Amniotic stem cell (primary cell): Measurements from ENCODE around the gene SLC18A2.
"Not testable (repeated sequence)": the region's sequence is repeated elsewhere in the genome, so short reads cannot be mapped to it uniquely, and the experiment has no call there.

Source experiments
- DNase-seq: peaks from one replicate; lab custom pipeline; 2025; lab: John Stamatoyannopoulos, UW

Gene SLC18A2

GRCh38 chr10:117240621-117241529, at the start of gene SLC18A2:
Gene SLC18A2 (plus strand): TSS chr10:117241114. CDS start chr10:117241694, 580 bp downstream.
- no peak for DNase-seq

- DNase-seq = no peak
Measured at GRCh38 chr10:117197189-117197588, 43.7 kb upstream of the SLC18A2 start, which contains the start of gene KCNK18. Gene KCNK18 (plus strand): TSS chr10:117197489. CDS start chr10:117197489, 0 bp downstream.

GRCh38 chr10:117198088-117198487, 42.8 kb upstream of the SLC18A2 start:
- DNase-seq = no peak

- no peak for DNase-seq
Measured at GRCh38 chr10:117201826-117202225, 39.1 kb upstream of the SLC18A2 start.

- DNase-seq = no peak
Measured at GRCh38 chr10:117204316-117204715, 36.6 kb upstream of the SLC18A2 start.

- no peak for DNase-seq
Measured at GRCh38 chr10:117212176-117212575, 28.7 kb upstream of the SLC18A2 start.

GRCh38 chr10:117214401-117214800, 26.5 kb upstream of the SLC18A2 start:
- no peak for DNase-seq

- DNase-seq = no peak
Measured at GRCh38 chr10:117215079-117215478, 25.8 kb upstream of the SLC18A2 start.

- no peak for DNase-seq
Measured at GRCh38 chr10:117216028-117216427, 24.9 kb upstream of the SLC18A2 start.

- DNase-seq = peak; percentile 62
Measured at GRCh38 chr10:117216611-117217195, 24.2 kb upstream of the SLC18A2 start.

- DNase-seq = no peak
Measured at GRCh38 chr10:117217196-117217761, 23.6 kb upstream of the SLC18A2 start.

GRCh38 chr10:117218654-117219053, 22.3 kb upstream of the SLC18A2 start:
- no peak for DNase-seq

GRCh38 chr10:117221156-117221711, 19.7 kb upstream of the SLC18A2 start:
- no peak for DNase-seq

- DNase-seq = no peak
Measured at GRCh38 chr10:117222552-117222951, 18.4 kb upstream of the SLC18A2 start.

- no peak for DNase-seq
Measured at GRCh38 chr10:117222976-117223692, 17.8 kb upstream of the SLC18A2 start.

- DNase-seq = no peak
Measured at GRCh38 chr10:117223693-117224430, 17.1 kb upstream of the SLC18A2 start.

- DNase-seq = no peak
Measured at GRCh38 chr10:117224881-117225280, 16.0 kb upstream of the SLC18A2 start.

GRCh38 chr10:117226813-117227451, 14.0 kb upstream of the SLC18A2 start:
- no peak for DNase-seq

GRCh38 chr10:117228210-117228609, 12.7 kb upstream of the SLC18A2 start:
- DNase-seq = no peak

GRCh38 chr10:117230107-117230506, 10.8 kb upstream of the SLC18A2 start:
- not testable (repeated sequence) for DNase-seq
